GM19193 (cell line): Measurements from ENCODE around the gene SWT1.

ENCODE experiments used
- POLR2A ChIP-seq: IDR thresholded peaks from 4 replicates; pipeline ENCODE4 v1.6.1; 2011; ENCODE audit not compliant: insufficient read depth, insufficient read length; ENCODE audit errors: extremely low read depth

The SWT1 gene

DNA sequence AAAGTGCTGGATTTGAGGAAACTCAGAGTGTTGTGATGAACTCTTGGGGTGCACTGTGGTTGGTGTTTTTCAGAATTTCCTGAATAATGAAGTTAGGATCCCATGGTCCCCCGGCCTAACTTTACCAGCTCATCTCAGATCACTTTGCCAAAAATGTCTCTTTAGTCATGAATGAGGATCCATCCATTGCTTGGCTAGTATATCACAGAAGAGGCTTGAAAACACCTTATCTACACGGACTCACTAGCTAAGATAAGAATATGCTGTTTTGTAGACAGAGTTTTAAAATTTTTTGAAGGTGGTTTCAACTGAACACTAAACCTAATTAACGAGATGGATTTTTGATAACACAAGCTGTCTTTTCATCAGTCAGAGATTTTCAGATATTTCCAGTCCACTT is 106.3 kb downstream of the SWT1 start:
- TF ChIP-seq POLR2A = no peak

GRCh38 chr1:185263780-185264179 is 106.8 kb downstream of the SWT1 start:
- TF ChIP-seq POLR2A = no peak

- no peak for TF ChIP-seq POLR2A
These were observed 108.3 kb downstream of the SWT1 start for GRCh38 chr1:185265314-185265713.

DNA sequence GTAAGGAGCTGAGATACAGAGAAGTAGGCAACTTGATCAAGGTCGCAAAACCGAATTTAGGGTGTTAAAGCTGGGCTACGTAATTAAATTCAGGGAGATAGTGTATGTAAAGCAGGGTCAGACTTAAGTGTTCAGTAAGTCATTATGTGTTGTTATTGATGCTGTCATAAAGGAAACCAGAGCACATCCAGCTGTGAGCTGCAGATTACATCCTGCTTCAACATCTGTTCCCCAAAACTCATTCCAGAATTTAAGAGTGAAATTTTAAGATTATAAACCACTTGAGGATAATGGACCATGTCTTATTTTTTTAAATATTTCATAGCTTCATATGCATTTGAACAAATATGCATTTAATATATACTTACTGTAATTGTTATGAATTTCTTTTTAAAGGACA is 110.3 kb downstream of the SWT1 start:
- TF ChIP-seq POLR2A = no peak

- no peak for TF ChIP-seq POLR2A
These were observed 110.7 kb downstream of the SWT1 start for GRCh38 chr1:185267701-185268100.

DNA sequence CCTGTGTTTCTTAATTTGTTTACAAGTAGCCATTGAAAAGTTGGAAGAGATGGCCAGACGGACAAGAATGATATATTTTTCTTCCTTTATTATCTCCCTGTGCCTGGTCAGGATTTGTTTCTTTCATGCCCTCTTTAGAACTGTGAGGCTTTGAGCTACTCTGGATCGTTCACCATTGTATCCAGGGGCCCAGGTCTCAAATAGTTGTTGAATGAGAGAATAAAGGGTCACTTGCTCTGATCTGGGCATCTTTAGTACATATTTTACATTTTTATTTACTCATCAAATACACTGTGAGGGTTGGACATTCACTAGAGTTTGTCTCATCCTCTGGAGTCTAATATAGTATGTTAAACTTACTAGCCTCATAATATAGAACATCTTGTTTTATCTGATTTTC is 111.4 kb downstream of the SWT1 start:
- TF ChIP-seq POLR2A = no peak

DNA sequence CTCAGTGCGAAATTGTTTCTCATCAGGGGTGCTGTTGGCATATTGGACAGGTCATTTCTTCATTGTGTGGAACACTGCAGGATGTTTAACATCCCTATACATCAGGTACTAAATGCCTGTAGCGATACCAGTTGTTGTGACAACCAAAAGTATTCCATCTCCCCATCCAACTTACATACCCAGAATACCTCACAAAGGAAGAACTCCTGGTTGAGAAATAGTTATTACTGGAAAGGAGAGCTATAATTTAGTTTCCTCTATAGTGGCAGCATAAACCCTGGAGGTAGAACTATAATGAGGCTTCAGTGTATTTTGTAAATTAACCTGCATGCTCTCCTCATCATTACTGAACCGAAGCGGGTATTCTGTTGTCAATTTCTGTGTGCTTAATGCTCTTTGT is 115.0 kb downstream of the SWT1 start:
- no peak for TF ChIP-seq POLR2A

DNA sequence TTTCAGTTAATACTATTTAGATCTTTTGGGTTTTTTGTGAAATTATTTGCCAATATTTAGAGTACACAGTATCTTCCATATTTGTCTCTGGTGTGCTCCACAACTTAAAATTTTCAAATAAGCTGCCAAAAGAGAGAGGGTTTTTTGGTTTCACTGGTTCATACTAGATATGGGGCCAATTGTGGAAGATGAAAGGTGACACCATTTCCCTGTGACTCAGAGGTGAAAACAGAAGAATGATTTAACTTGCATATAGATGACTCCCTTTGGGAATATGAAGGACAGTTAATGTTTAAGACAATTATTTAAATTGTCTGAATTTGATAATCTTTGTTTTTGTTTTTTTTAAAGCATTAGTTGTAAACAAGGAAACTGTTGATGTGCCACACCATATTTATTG is 122.6 kb downstream of the SWT1 start:
- no peak for TF ChIP-seq POLR2A

GRCh38 chr1:185280589-185280988 is 123.6 kb downstream of the SWT1 start:
- no peak for TF ChIP-seq POLR2A

- TF ChIP-seq POLR2A = no peak
These were observed 124.3 kb downstream of the SWT1 start for GRCh38 chr1:185281245-185281644.

- no peak for TF ChIP-seq POLR2A
These were observed 127.1 kb downstream of the SWT1 start for GRCh38 chr1:185284116-185284515.

GRCh38 chr1:185284533-185285276 is 127.7 kb downstream of the SWT1 start:
- TF ChIP-seq POLR2A = no peak

DNA sequence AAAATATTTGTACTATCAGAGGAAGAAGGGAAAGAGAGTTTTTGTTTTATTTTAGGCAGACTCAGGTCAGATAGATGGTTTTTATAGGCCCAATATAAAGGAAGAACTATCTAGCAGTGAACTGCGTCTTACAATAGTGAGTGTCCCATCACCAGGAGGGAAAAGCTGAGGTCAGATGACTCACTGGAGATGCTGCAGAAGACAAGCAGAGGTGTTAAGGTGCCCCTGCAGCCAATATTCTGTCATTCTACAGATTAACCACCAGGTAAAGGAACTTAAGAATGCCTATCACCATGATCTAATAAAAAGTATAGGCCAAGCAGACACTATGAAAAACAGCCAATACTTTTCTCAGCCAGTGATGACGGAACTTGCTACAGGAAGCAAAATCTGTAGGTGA is 130.5 kb downstream of the SWT1 start:
- TF ChIP-seq POLR2A = no peak

- no peak for TF ChIP-seq POLR2A
These were observed 131.5 kb downstream of the SWT1 start for GRCh38 chr1:185288435-185288834.

- TF ChIP-seq POLR2A = no peak
These were observed 132.9 kb downstream of the SWT1 start for GRCh38 chr1:185289880-185290279.

- TF ChIP-seq POLR2A = no peak
These were observed 134.2 kb downstream of the SWT1 start for GRCh38 chr1:185291159-185291558.

DNA sequence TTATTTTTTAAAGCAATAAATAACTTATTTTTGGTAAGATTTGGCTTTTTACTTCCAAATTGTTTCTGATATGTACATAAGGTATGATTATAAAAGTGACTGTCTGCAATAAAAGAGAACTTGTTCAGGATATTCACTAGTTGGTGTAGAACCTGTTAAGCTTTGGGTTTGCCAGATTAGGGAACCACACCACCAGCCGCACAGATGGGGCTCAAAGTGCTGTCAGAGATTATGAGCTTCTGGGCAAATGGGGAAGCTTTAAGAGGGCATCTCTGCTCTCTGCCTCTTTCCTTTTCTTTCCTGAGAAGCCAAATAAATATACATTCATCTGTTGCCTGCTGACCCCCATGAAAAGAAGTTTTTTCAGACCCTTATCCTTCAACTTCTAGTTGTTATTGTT is 134.7 kb downstream of the SWT1 start:
- TF ChIP-seq POLR2A = no peak
